Testis (tissue), 3 donors: Measurements from ENCODE around the gene AMIGO2. TPM values are rescaled to one million over a fixed set of nuclear protein-coding genes. Genes with fewer than 3 reads are reported as not detected.

Experiments
- DNase-seq: peaks from one replicate; pipeline ENCODE4 v3.0.0-alpha.2; 2019
- H3K27ac ChIP-seq, 2 donors: fragments of 200-600 bp; sonication (generic); one replicate each; pipeline ENCODE4 v1.5.1; 2019
- H3K27me3 ChIP-seq: fragments of 200-600 bp; sonication (generic); one replicate; pipeline ENCODE4 v1.5.1; 2019
- H3K36me3 ChIP-seq: fragments of 200-600 bp; sonication (generic); one replicate; pipeline ENCODE4 v1.5.1; 2017; ENCODE audit warnings: low read depth; ENCODE audit errors: missing control alignments
- H3K4me1 ChIP-seq: fragments of 200-600 bp; sonication (generic); one replicate; pipeline ENCODE4 v1.5.1; 2019
- H3K4me3 ChIP-seq, 2 donors: fragments of 200-600 bp; sonication (generic); one replicate each; pipeline ENCODE4 v1.5.1; 2017 to 2019
- H3K9me3 ChIP-seq: fragments of 200-600 bp; sonication (generic); one replicate; pipeline ENCODE4 v1.5.1; 2017
- CTCF ChIP-seq, 3 experiments: fragments of 450-650 bp in 2 of 3; fragments of 200-600 bp in 1 of 3; sonication (generic) in 1 of 3; IDR thresholded peaks; one replicate each; pipeline ENCODE4 v1.5.1; 2016 to 2019; ENCODE audit warnings: antibody characterized with exemption in 3 of 3, mild to moderate bottlenecking in 2 of 3, moderate library complexity in 1 of 3
- POLR2A ChIP-seq: fragments of 450-650 bp; IDR thresholded peaks from one replicate; pipeline ENCODE4 v1.6.1; 2017; ENCODE audit warnings: antibody characterized with exemption, mild to moderate bottlenecking, moderate library complexity
- WGBS, 2 donors: methylation state at CpG; one replicate each; pipeline ENCODE4 v1.1.5; 2018; 5-methylcytosine and 5-hydroxymethylcytosine counted together
- intact Hi-C: fragments of 100-400 bp; cut with DNase I; formaldehyde crosslinking; loops from one replicate; pipeline ENCODE4 v1.15.1; 2023; ENCODE audit warnings: low total_unique reads
- polyA plus RNA-seq: library from polyadenylated mRNA; stranded (reverse); fragments of 350-450 nt; fragmentation: Illumina TruSeq; extraction: RNeasy Lipid Tissue Mini Kit (QIAGEN cat#74804); gene quantifications from one replicate; pipeline ENCODE4 v1.2.3, GENCODE V29; 2014; ENCODE audit warnings: low read depth, low replicate concordance; ENCODE audit not compliant: insufficient read depth
- total RNA-seq, 2 donors: library from RNA; depleted of rRNA; stranded (reverse); fragments of >200 nt; gene quantifications; one replicate each; pipeline ENCODE4 v1.2.3, GENCODE V29; 2016

AMIGO2 gene
- total and polyA plus RNA-seq, 3 donors from 2014 or later, result 28.8 to 53.2 (median 35.4) TPM

GRCh38 chr12:47034661-47035060 lies 45.1 kb downstream of the AMIGO2 start:
- intact Hi-C loops, result no loop called here

DNA sequence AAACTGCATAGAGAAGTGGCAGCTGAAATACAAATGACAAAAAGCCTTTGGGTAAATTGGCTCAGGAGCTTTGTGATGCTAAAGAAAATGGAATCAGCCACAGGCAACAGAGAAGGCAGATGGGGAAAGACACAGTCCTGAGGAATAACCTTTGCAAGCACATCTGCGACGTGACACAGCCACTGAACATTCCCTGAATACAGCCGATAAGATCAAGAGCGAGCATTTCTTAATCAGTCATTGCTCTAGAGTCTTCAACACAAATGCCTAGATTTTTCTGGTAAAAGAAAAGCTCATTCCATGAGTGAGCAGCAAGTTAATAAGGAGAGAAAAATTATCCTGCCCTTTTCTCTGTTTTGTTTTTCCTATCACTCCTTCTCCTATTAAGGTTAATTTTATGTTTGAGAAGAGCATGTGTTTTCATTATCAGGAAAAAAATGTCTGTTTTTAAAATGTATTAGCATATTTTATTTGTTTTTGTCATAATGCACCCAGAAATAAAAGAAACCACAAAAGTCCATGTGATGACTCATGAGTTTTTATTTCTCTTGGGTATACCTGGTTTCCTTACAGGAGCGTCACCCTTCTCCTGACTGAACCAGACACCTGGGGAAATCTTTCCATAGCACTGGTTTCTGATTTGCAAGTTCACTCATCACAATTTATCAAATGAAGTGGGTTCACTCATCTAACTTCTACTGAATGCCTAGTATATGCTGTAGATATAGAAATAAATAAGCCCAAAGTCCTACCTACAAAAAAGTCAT lies 45.8 kb downstream of the AMIGO2 start:
- no peaks in the 10 kb centered on the region for H3K36me3 ChIP-seq
- H3K9me3 ChIP-seq, result no peaks in the 10 kb centered on the region
- H3K27me3 ChIP-seq, result no peaks in the 10 kb centered on the region
- intact Hi-C loops, result no loop called here
- WGBS, 2 donors, result 81 to 94% methylated on average over 5 of the region's 5 CpGs
- DNase-seq, result no peak
- no peak overlapping the region for H3K4me3 ChIP-seq
- no peak overlapping the region for H3K27ac ChIP-seq
- TF ChIP-seq CTCF (IDR thresholded peaks at IDR 0.05) (no peak), POLR2A (no peak)
- H3K4me1 ChIP-seq, result no peaks in the 10 kb centered on the region

More at GRCh38 chr12:47034661-47035060, 45.1 kb downstream of the AMIGO2 start:
- no peaks in the 10 kb centered on the region for H3K36me3 ChIP-seq
- H3K4me3 ChIP-seq, result no peak overlapping the region
- WGBS, 2 donors, result 59 to 72% methylated on average over 2 of the region's 2 CpGs
- H3K9me3 ChIP-seq, result no peaks in the 10 kb centered on the region
- TF ChIP-seq POLR2A (no peak), CTCF (IDR thresholded peaks at IDR 0.05) (no peak)
- no peak for DNase-seq
- H3K4me1 ChIP-seq, result no peaks in the 10 kb centered on the region
- no peaks in the 10 kb centered on the region for H3K27me3 ChIP-seq
- no peak overlapping the region for H3K27ac ChIP-seq

DNA sequence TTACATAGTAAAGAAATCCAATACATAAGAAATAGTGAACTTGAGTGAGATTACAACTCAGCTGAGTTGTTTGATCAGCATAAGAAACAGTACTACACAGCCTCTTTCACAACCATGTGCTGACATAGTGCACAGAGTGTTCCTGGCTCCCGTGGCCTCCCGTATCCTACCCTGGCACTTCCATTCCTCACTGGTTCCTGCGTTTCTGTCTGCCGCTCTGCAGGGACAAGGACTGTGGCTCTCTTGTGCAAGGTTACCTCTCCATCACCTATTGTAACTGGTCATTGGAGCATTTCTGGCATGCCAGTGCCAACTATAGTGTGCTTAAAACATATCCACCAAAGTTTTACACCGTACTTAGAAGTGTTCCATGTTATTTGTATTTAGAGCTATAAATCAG lies 46.7 kb downstream of the AMIGO2 start:
- WGBS, 2 donors, result 32 to 41% methylated on average over 5 of the region's 5 CpGs
- Histone ChIP-seq H3K9me3 (no peaks in the 10 kb centered on the region), H3K27ac (no peak overlapping the region), H3K27me3 (no peaks in the 10 kb centered on the region), H3K4me3 (no peak overlapping the region), H3K36me3 (no peaks in the 10 kb centered on the region), H3K4me1 (no peaks in the 10 kb centered on the region)
- TF ChIP-seq POLR2A, result no peak
- no peak for TF ChIP-seq CTCF (IDR thresholded peaks at IDR 0.05)
- intact Hi-C loops, result no loop called here
- peak; percentile 58 for DNase-seq

GRCh38 chr12:47032644-47033043 lies 47.1 kb downstream of the AMIGO2 start:
- Histone ChIP-seq H3K27me3 (no peaks in the 10 kb centered on the region), H3K4me3 (no peak overlapping the region), H3K9me3 (no peaks in the 10 kb centered on the region), H3K4me1 (no peaks in the 10 kb centered on the region), H3K36me3 (no peaks in the 10 kb centered on the region), H3K27ac (no peak overlapping the region)
- intact Hi-C loops, result no loop called here
- no peak for DNase-seq
- TF ChIP-seq CTCF (IDR thresholded peaks at IDR 0.05) (peak; percentile 44 to 54 (median 48)), POLR2A (no peak)
- WGBS, 2 donors, result 9 to 32% methylated on average over 1 of the region's 1 CpG

GRCh38 chr12:47029903-47030302 lies 49.9 kb downstream of the AMIGO2 start:
- intact Hi-C loops, result no loop called here
- Histone ChIP-seq H3K4me1 (no peaks in the 10 kb centered on the region), H3K27ac (no peak overlapping the region), H3K4me3 (no peak overlapping the region), H3K36me3 (no peaks in the 10 kb centered on the region), H3K27me3 (no peaks in the 10 kb centered on the region), H3K9me3 (no peaks in the 10 kb centered on the region)
- no peak for TF ChIP-seq CTCF (IDR thresholded peaks at IDR 0.05)
- TF ChIP-seq POLR2A, result no peak
- 92 to 94% methylated on average over 2 of the region's 2 CpGs for WGBS, 2 donors
- no peak for DNase-seq
